PC-3 (cell line): ENCODE measurements around the gene TTC31.

Experiments used
- EZH2 ChIP-seq: fragments of 300-600 bp; sonication (generic); IDR thresholded peaks from one replicate; pipeline ENCODE4 v1.6.1; 2017; ENCODE audit warnings: antibody characterized with exemption, mild to moderate bottlenecking, low read length; ENCODE audit not compliant: unreplicated experiment
- EZH2phosphoT487 ChIP-seq: fragments of 300-600 bp; sonication (generic); IDR thresholded peaks from 2 replicates; pipeline ENCODE4 v1.6.1; 2018; ENCODE audit warnings: mild to moderate bottlenecking, antibody characterized with exemption, low read length, borderline replicate concordance
- TF ChIP-seq, protein P1 (sequence below): fragments of 300-600 bp; sonication (generic); conservative IDR thresholded peaks from 2 replicates; pipeline ENCODE4 v1.5.1; 2017; ENCODE audit warnings: antibody characterized with exemption, low read depth, mild to moderate bottlenecking, low read length

- TF ChIP-seq, protein P1, sequence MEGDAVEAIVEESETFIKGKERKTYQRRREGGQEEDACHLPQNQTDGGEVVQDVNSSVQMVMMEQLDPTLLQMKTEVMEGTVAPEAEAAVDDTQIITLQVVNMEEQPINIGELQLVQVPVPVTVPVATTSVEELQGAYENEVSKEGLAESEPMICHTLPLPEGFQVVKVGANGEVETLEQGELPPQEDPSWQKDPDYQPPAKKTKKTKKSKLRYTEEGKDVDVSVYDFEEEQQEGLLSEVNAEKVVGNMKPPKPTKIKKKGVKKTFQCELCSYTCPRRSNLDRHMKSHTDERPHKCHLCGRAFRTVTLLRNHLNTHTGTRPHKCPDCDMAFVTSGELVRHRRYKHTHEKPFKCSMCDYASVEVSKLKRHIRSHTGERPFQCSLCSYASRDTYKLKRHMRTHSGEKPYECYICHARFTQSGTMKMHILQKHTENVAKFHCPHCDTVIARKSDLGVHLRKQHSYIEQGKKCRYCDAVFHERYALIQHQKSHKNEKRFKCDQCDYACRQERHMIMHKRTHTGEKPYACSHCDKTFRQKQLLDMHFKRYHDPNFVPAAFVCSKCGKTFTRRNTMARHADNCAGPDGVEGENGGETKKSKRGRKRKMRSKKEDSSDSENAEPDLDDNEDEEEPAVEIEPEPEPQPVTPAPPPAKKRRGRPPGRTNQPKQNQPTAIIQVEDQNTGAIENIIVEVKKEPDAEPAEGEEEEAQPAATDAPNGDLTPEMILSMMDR = no peak
- TF ChIP-seq EZH2 (no peak), EZH2phosphoT487 (no peak)
Observed at GRCh38 chr2:74526649-74527230, 43.9 kb downstream of the TTC31 start.
